Thoracic aorta (tissue), 2 donors: ENCODE results near the gene GAB2. TPM values are rescaled to one million over a fixed set of nuclear protein-coding genes. Genes with fewer than 3 reads are reported as not detected.

Experiments
- ATAC-seq: fragments of 150-250 bp; one replicate; pipeline ENCODE4 v1.8.0; 2017; ENCODE audit warnings: low read depth; ENCODE audit not compliant: insufficient number of reproducible peaks, low FRiP score
- DNase-seq: peaks from one replicate; pipeline ENCODE4 v3.0.0-alpha.2; 2020; ENCODE audit warnings: low spot score
- H3K27ac ChIP-seq, 2 donors: fragments of 200-600 bp; sonication (generic); 1 replicate in 1 of 2; 2 replicates in 1 of 2; pipeline ENCODE4 v1.5.1; 2016; ENCODE audit warnings: mild to moderate bottlenecking in 2 of 2, moderate library complexity in 2 of 2
- H3K27me3 ChIP-seq: fragments of 200-600 bp; sonication (generic); replicated peaks from 2 replicates; pipeline ENCODE4 v1.6.0; 2016; ENCODE audit warnings: mild to moderate bottlenecking; ENCODE audit not compliant: insufficient read depth
- H3K36me3 ChIP-seq: fragments of 200-600 bp; sonication (generic); one replicate; pipeline ENCODE4 v1.5.1; 2016
- H3K4me1 ChIP-seq, 2 donors: fragments of 200-600 bp; sonication (generic); 1 replicate in 1 of 2; 2 replicates in 1 of 2; pipeline versions ENCODE4 v1.5.1 to v1.6.0; 2016; ENCODE audit warnings: low read depth in 2 of 2, mild to moderate bottlenecking in 1 of 2; ENCODE audit not compliant: control insufficient read depth in 1 of 2
- H3K4me3 ChIP-seq: fragments of 200-600 bp; sonication (generic); 2 replicates; pipeline ENCODE4 v1.5.1; 2016; ENCODE audit warnings: mild to moderate bottlenecking
- H3K9me3 ChIP-seq: fragments of 200-600 bp; sonication (generic); 2 replicates; pipeline ENCODE4 v1.5.1; 2016
- CTCF ChIP-seq: fragments of 200-600 bp; sonication (generic); IDR thresholded peaks from one replicate; pipeline ENCODE4 v1.5.1; 2019; ENCODE audit warnings: antibody characterized with exemption
- total RNA-seq, 2 donors: library from RNA; depleted of rRNA; stranded (reverse); fragments of >200 nt; gene quantifications; one replicate each; pipeline versions ENCODE4 v1.1.0 to v1.2.3, GENCODE V29; 2016

The GAB2 gene
- total RNA-seq, 2 donors from 2014 or later = 65.4 to 91.5 TPM

DNA sequence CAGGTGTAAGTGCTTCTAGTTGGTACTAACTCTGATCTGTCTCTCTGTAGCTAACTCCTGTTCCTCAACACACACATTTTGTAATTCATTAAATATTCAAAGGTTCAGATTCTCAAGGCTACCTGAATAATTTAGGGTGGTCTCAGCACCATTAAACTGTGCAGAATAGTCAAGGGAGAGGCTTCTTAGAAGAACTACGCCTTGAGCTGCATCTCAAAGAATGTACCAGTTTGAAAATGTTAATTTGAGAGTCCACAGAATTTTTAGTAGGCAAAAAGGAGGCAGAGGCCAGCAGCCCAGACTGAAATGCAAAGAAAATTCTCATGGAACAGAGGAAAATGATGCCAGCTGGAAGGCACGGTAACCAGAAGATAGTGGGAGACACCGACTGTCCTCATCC, 72.2 kb downstream of the GAB2 start:
- H3K27ac ChIP-seq = no peak overlapping the region
- no peaks in the 10 kb centered on the region for H3K36me3 ChIP-seq
- ATAC-seq = no peak
- no peak overlapping the region for H3K4me3 ChIP-seq
- no peaks in the 10 kb centered on the region for H3K9me3 ChIP-seq
- no peaks in the 10 kb centered on the region for H3K27me3 ChIP-seq
- H3K4me1 ChIP-seq = peaks cover 43 to 64% of the 10 kb centered on the region in 2 donors
- no peak for DNase-seq
- TF ChIP-seq CTCF = no peak

DNA sequence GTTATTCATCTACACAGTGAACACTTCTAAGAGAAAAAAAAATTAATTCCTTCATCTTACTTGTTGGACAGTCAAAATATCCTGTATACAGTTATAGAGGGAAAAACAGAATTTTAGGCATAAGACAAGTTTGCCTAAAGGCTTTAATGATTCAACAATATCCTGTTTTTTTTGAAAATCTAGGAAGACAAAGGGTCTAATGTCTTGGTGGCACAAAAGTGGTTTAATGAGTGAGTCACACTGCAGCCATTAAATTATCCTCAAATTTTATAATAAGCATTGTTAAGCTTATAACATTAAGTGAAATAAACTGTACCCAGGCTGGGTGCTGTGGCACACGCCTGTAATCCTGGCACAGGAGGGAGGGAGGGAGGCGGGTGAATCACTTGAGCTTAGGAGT, 72.9 kb downstream of the GAB2 start:
- Histone ChIP-seq H3K27ac (no peak overlapping the region), H3K9me3 (no peaks in the 10 kb centered on the region), H3K36me3 (no peaks in the 10 kb centered on the region), H3K4me1 (peaks cover 35 to 64% of the 10 kb centered on the region in 2 donors), H3K4me3 (no peak overlapping the region), H3K27me3 (no peaks in the 10 kb centered on the region)
- no peak for TF ChIP-seq CTCF
- ATAC-seq (no peak), DNase-seq (no peak)

DNA sequence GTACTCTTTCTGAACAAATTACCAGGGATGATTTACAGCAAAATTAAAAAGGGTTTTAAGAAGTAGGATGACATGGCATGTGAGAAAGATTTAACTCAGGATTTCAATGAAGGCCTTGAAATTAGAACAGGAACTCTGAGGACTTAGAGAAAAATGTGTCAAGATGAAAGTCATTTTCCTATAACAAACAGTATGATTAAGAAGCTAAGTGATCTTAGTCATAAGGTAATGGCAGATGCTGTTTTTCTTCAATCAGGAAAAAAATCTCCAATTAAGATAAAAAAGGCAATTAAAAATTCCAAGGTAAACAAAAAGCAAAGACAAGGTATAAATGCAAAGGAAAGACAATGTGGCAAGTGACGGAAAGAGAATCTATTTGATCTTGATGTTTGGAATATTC, 73.5 kb downstream of the GAB2 start:
- Histone ChIP-seq H3K4me3 (no peak overlapping the region), H3K27me3 (no peaks in the 10 kb centered on the region), H3K36me3 (no peaks in the 10 kb centered on the region), H3K9me3 (no peaks in the 10 kb centered on the region), H3K27ac (no peak overlapping the region), H3K4me1 (peaks cover 29 to 64% of the 10 kb centered on the region in 2 donors)
- TF ChIP-seq CTCF = no peak
- ATAC-seq = no peak
- no peak for DNase-seq

- TF ChIP-seq CTCF = no peak
- H3K4me3 ChIP-seq = no peak overlapping the region
- ATAC-seq (no peak), DNase-seq (no peak)
- no peaks in the 10 kb centered on the region for H3K9me3 ChIP-seq
- H3K4me1 ChIP-seq = peaks cover 23 to 65% of the 10 kb centered on the region in 2 donors
- H3K36me3 ChIP-seq = no peaks in the 10 kb centered on the region
- no peak overlapping the region for H3K27ac ChIP-seq
- H3K27me3 ChIP-seq = no peaks in the 10 kb centered on the region
Measured at GRCh38 chr11:78343303-78343702, 74.3 kb downstream of the GAB2 start.

DNA sequence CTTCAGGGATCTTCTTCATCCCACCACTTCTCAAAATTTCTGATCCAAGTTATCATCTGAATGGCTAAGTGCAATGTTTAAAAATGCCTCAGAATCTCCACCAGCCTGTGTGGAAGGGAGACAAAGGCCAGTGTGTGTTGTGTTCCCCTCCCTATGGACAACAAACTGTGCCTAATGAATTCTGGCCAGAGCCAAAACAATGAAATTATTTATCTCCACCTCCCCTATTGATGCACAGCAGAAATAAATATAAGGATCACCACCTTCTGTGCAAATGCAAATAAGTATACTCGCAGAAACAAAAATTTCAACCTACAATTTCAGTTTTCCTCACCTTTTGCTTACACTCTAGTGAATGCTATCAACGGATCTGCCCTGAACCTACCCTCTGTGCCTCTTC, 75.8 kb downstream of the GAB2 start:
- no peaks in the 10 kb centered on the region for H3K9me3 ChIP-seq
- H3K4me1 ChIP-seq = peaks cover 18 to 67% of the 10 kb centered on the region in 2 donors
- H3K36me3 ChIP-seq = no peaks in the 10 kb centered on the region
- no peak for ATAC-seq
- H3K27me3 ChIP-seq = no peaks in the 10 kb centered on the region
- no peak for TF ChIP-seq CTCF
- no peak overlapping the region for H3K27ac ChIP-seq
- no peak overlapping the region for H3K4me3 ChIP-seq
- no peak for DNase-seq
